ENCODE data around the gene TH. TPM values are rescaled to one million over a fixed set of nuclear protein-coding genes. Genes with fewer than 3 reads are reported as not detected.

TH gene
- polyA plus RNA-seq, 3 donors = not detected

- intact Hi-C loops (cut with micrococcal nuclease) = no loop called here
- 90% methylated on average over 16 of the region's 17 CpGs for WGBS (ENCODE audit: insufficient coverage)
- Histone ChIP-seq H3K79me2 (ENCODE audit: insufficient read depth, low read length) (no peaks in the 10 kb centered on the region), H3K9me3 (replicated peaks in 1 of 2; ENCODE audit: control insufficient read depth in 1 of 2, insufficient read depth in 1 of 2, low read length in 2 of 2) (no peaks in the 10 kb centered on the region), H3K27ac (ENCODE audit: low read depth in 1 of 2, low read length in 2 of 2) (no peak overlapping the region), H2AFZ (ENCODE audit: insufficient read depth, low read depth, low read length, poor library complexity, severe bottlenecking) (no peak overlapping the region), H4K20me1 (ENCODE audit: insufficient read depth, low read length) (no peaks in the 10 kb centered on the region), H3K27me3 (ENCODE audit: control insufficient read depth in 2 of 2, insufficient read depth in 2 of 2, low read length in 2 of 2) (peaks cover 0 to 8% of the 10 kb centered on the region in 2 donors), H3K4me2 (replicated peaks; ENCODE audit: extremely low read depth, low read length, poor library complexity, severe bottlenecking) (no peak overlapping the region), H3K4me3 (replicated peaks in 1 of 3; ENCODE audit: low read depth in 2 of 3, low read length in 3 of 3) (no peak overlapping the region), H3K4me1 (ENCODE audit: control insufficient read depth in 1 of 2, insufficient read depth in 2 of 2, low read length in 2 of 2) (no peaks in the 10 kb centered on the region), H3K9ac (ENCODE audit: insufficient read depth, low read length, poor library complexity, severe bottlenecking) (no peak overlapping the region), H3K36me3 (replicated peaks in 1 of 2; ENCODE audit: control insufficient read depth in 1 of 2, insufficient read depth in 2 of 2, low read length in 2 of 2) (no peaks in the 10 kb centered on the region)
- Mint-ChIP-seq H3K9me3 (peaks cover 0 to 13% (median 6%) of the 10 kb centered on the region in 7 donors), H3K36me3 (no peaks in the 10 kb centered on the region), H3K4me3 (no peak overlapping the region), H3K27me3 (ENCODE audit: low read depth in 3 of 3) (peaks cover 28 to 40% (median 32%) of the 10 kb centered on the region in 3 donors), H3K4me1 (no peaks in the 10 kb centered on the region), H3K27ac (no peak overlapping the region)
- no peak for DNase-seq
- no peak for TF ChIP-seq CTCF (IDR thresholded peaks at IDR 0.05)
These were observed 42.3 kb downstream of the TH start for GRCh38 chr11:2129308-2129698.

GRCh38 chr11:2128511-2129307 is 42.9 kb downstream of the TH start:
- Histone ChIP-seq H3K27ac (ENCODE audit: low read depth in 1 of 2, low read length in 2 of 2) (no peak overlapping the region), H3K9me3 (replicated peaks in 1 of 2; ENCODE audit: control insufficient read depth in 1 of 2, insufficient read depth in 1 of 2, low read length in 2 of 2) (no peaks in the 10 kb centered on the region), H3K4me2 (replicated peaks; ENCODE audit: extremely low read depth, low read length, poor library complexity, severe bottlenecking) (no peak overlapping the region), H4K20me1 (ENCODE audit: insufficient read depth, low read length) (no peaks in the 10 kb centered on the region), H2AFZ (ENCODE audit: insufficient read depth, low read depth, low read length, poor library complexity, severe bottlenecking) (no peak overlapping the region), H3K9ac (ENCODE audit: insufficient read depth, low read length, poor library complexity, severe bottlenecking) (no peak overlapping the region), H3K4me3 (replicated peaks in 1 of 3; ENCODE audit: low read depth in 2 of 3, low read length in 3 of 3) (no peak overlapping the region), H3K4me1 (ENCODE audit: control insufficient read depth in 1 of 2, insufficient read depth in 2 of 2, low read length in 2 of 2) (no peaks in the 10 kb centered on the region), H3K27me3 (ENCODE audit: control insufficient read depth in 2 of 2, insufficient read depth in 2 of 2, low read length in 2 of 2) (peaks cover 0 to 3% of the 10 kb centered on the region in 2 donors), H3K36me3 (replicated peaks in 1 of 2; ENCODE audit: control insufficient read depth in 1 of 2, insufficient read depth in 2 of 2, low read length in 2 of 2) (no peaks in the 10 kb centered on the region), H3K79me2 (ENCODE audit: insufficient read depth, low read length) (no peaks in the 10 kb centered on the region)
- Mint-ChIP-seq H3K4me3 (no peak overlapping the region), H3K27me3 (ENCODE audit: low read depth in 3 of 3) (peaks cover 26 to 34% (median 29%) of the 10 kb centered on the region in 3 donors), H3K9me3 (peaks cover 0 to 13% (median 6%) of the 10 kb centered on the region in 7 donors), H3K36me3 (no peaks in the 10 kb centered on the region), H3K4me1 (no peaks in the 10 kb centered on the region), H3K27ac (no peak overlapping the region)
- no peak for DNase-seq
- intact Hi-C loops (cut with micrococcal nuclease) = no loop called here
- WGBS (ENCODE audit: insufficient coverage) = 95% methylated on average over 8 of the region's 12 CpGs
- no peak for TF ChIP-seq CTCF (IDR thresholded peaks at IDR 0.05)
